Suprapubic skin (tissue), 4 donors: ENCODE data around the gene CDKN2A.

ENCODE experiments used
- CTCF ChIP-seq, 2 donors: fragments of 200-600 bp in 1 of 2; fragments of 450-650 bp in 1 of 2; sonication (generic) in 1 of 2; IDR thresholded peaks; one replicate each; pipeline ENCODE4 v1.5.1; 2016 to 2019; ENCODE audit warnings: antibody characterized with exemption in 2 of 2, mild to moderate bottlenecking in 1 of 2, moderate library complexity in 1 of 2
- POLR2A ChIP-seq, 2 donors: fragments of 450-650 bp; IDR thresholded peaks; one replicate each; pipeline ENCODE4 v1.6.1; 2017; ENCODE audit warnings: antibody characterized with exemption in 2 of 2, mild to moderate bottlenecking in 2 of 2, moderate library complexity in 2 of 2
- POLR2AphosphoS5 ChIP-seq, 3 donors: sonication (generic); formaldehyde crosslinking; IDR thresholded peaks; one replicate each; pipeline ENCODE4 v1.6.1; 2017; ENCODE audit warnings: antibody characterized with exemption in 3 of 3

- no peak for TF ChIP-seq CTCF (IDR thresholded peaks at IDR 0.05)
- no peak for TF ChIP-seq POLR2AphosphoS5 (IDR thresholded peaks at IDR 0.05)
- no peak for TF ChIP-seq POLR2A (IDR thresholded peaks at IDR 0.05)
Observed at GRCh38 chr9:21933865-21934264, 60.3 kb downstream of the CDKN2A start.
